CD4-positive, alpha-beta T cell treated with Interleukin-17A for 1 hour (primary cell): ENCODE measurements around the gene ABCA2.
"Not testable (repeated sequence)": the region's sequence is repeated elsewhere in the genome, so short reads cannot be mapped to it uniquely, and the experiment has no call there.

Experiments
- DNase-seq: peaks from one replicate; pipeline ENCODE4 v3.0.0-alpha.2; 2020

Gene ABCA2

GRCh38 chr9:137064027-137064879 lies 36.2 kb upstream of the ABCA2 start:
- DNase-seq = peak; percentile 60

- DNase-seq = no peak
Observed at GRCh38 chr9:137063311-137064026, 35.4 kb upstream of the ABCA2 start.

- not testable (repeated sequence) for DNase-seq
Observed at GRCh38 chr9:137062798-137063197, 34.8 kb upstream of the ABCA2 start.

DNA sequence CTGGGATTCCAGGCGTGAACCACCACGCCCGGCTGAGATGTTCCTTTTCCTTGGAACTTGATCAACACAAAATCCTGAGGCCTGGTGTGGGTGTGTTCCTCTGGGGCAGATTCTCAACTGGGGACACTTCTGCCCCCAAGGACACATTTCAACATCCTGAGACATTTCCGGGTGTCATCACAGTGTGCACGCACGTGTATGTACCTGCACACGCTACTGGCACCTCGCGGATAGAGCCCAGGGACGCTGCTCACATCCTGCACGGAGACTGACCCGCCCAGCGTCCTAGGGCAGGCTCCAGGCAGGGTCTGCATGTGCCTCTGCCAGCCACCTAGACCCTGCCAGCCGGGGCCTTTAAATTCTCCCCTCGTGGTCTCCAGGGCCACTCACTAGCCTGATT lies 34.3 kb upstream of the ABCA2 start:
- DNase-seq = no peak

GRCh38 chr9:137058521-137059234 lies 30.6 kb upstream of the ABCA2 start:
- no peak for DNase-seq

GRCh38 chr9:137057545-137057944 lies 29.5 kb upstream of the ABCA2 start:
- no peak for DNase-seq

DNA sequence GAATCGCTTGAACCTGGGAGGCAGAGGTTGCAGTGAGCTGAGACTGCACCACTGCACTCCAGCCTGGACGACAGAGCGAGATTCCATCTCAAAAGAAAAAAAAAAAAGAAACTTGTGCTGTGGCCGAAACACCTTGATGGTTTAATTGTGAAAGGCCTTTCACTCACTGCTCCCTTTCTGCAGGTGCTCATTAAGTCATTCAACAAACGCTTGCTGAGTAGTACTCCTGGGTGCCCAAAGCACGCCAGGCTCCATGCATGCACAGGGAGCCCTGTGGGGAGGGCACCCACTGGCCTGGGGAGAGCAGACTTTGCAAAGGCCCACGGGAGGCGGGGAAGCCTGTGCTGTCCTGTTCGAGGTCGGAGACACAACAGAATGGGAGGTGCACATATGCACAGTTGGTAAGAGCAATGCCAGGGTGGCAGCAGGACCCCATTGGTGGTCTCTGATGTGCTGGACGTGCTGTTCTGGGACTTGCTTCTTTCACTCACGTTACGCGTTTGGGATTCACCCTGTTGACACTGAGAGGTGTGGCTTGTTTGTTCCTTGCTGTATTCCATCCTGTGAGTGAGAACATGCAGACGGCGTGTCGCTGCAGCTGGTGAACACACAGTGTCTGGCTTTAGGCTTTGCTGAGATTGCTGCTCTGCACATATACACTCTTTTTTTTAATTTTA lies 28.8 kb upstream of the ABCA2 start:
- DNase-seq = no peak

DNA sequence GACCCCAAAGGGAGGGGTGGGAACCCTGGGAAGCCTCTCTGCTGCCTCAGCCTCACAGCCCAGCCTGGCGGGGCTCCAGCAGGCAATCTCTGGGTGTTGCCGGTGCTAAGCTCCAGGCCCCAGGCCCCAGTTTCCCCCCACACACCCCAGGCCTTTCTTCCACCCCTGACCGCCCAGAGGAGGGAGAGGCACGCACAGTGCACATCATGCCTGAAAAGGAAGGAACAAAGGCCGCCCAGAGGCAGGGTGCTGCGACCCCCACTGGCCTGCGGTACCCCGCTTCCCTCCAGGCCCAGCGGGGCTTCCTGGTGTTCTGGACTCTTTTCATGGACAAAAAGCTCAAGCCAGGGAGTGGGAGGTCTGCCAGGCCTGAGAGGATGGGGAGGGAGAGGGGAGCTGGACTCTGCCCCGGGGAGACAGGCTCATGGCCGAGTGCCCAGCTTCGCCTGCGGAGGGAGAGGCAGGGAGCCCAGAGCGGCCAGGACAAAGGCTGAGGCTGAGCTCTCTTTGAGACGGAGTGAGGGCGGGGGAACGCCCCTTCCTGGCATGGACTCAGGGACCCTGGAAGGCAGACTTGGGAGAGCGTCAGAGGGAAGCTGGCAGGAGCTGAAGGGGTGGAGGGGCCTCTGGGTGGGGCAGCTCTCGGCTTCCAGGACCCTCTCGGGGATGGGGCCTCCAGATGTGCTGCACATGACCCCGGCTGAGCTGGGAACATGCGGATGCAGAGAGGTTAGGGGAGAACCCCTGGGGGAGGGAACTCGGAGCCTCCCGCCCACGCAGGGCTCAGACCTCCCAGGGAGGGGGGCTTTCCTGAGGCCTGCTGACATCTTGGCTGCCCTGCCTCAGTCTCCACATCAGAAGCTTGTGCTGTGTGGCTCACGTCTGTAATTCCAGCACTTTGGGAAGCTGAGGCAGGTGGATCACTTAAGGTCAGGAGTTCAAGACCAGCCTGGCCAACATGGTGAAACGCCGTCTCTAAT lies 27.6 kb upstream of the ABCA2 start:
- no peak for DNase-seq

- DNase-seq = no peak
Observed at GRCh38 chr9:137054932-137055384, 26.9 kb upstream of the ABCA2 start.

DNA sequence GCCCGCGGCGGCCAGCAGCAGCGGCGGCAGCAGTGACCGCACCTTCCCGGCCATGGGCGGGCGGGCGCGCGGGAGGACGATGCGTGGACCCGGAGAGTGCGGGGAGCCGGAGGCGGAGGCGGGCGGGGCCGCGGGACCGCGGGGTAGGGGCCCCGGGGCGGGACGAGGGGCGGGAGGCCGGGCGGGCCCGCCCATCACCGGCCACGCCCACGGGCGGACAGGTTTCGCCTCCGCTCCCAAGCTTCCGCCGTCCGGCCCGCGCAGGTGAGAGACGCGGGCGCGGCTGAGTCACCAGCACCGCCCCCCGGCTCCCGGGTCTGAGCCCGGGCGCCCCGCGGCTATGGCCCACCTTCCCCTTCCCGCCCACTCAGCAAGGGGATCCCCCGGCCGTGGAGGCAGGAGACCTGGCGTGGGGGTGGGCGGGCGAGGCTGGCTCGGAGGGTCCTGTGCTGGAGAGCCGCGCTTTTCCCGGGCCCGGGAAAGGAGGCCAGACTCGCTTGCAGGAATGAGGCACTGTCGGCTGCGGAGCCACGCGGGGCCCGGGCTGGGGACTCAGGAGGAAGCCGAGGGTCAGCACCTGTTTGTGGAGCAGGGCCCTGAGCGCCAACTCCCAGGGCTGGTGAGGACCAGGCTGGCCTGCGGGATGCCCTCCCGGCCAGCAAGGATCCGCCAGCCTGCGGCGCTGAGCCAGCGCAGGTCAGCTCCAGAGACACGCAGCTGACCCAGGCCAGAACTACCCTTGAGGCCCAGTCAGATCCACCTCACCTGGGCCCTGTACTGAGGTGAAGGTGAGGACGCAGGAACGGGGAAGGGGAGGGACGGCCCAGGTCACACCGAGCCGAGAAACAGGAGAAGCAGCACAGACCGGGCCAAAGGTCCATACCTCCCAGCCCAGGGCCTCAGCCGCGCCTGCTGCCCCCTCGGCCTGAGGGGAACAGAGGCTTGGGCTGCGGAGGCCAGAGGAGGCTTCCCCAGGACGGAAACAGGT lies 26.2 kb upstream of the ABCA2 start, which contains the start of gene ENTPD2:
ENTPD2 (minus strand) TSS at position 118 of the 988 bp plus-strand sequence; CDS start at position 54, 64 bp downstream.
- peak; percentile 47 for DNase-seq

- no peak for DNase-seq
Observed at GRCh38 chr9:137052998-137053943, 25.2 kb upstream of the ABCA2 start.

DNA sequence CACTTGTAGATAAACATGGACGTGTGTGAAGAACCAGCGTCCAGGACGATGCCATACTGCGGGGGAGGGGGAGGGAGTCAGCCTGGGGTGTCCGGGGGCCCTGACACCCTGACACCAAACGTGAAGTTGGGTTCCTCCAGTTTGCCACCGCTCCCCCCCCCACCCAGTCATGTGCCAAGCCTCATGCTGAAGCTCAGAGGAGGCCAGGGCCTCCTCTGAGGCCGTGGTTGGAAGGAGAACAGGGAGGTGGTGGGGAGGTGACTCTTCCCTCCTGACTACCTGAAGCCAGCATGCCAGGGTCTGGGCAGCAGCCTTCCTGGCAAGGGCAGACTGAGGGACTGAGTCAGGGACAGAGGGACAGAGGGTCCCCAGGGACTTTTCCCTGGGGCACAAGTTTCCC lies 24.3 kb upstream of the ABCA2 start:
- no peak for DNase-seq

- DNase-seq = no peak
Observed at GRCh38 chr9:137051145-137051724, 23.2 kb upstream of the ABCA2 start.

GRCh38 chr9:137050570-137050969 lies 22.5 kb upstream of the ABCA2 start:
- DNase-seq = no peak

- peak; percentile 65 for DNase-seq
Observed at GRCh38 chr9:137049544-137050449, 21.8 kb upstream of the ABCA2 start.

DNA sequence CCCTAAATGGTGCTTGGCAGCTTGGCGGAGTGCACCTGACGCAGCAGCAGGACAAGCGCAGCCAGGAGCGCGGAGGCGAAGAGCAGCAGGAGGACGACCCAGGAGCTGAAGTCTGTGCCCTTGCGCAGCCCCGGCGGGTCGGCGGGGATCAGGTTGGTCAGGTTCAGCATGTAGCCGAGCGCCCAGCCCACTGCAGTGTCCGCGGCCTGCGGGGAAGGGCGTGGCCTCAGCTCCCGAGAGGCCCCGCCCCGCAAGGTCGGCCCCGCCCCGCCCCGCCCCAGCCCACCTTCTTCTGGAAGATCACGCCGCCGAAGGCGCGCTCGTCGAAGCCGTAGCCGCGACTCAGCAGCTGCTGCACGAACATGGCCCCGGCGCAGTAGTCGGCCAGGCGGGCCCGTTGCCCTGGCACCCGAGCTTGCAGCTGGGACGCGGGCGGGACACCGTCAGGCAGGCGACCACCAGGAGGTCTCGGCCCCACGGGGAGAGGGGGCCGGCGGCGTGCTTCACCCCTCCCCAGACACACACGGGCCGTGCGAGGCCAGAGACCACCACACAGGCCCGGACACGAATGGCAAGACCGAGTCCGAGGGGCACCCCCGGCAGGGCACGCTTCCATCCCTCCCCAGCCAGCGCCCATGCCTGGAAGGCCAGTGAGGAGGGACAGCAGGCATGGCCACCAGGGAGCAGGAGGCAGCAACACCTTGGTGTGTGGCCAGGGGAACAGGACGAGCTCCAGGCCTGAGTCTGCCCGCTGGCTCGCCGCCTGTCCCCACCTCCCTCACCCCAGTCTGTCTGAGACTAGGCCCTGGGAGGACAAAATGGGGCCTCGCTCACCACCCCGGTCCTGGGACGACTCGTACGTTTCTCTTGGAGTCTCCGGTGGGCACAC lies 20.9 kb upstream of the ABCA2 start:
- no peak for DNase-seq
